Keratinocyte (primary cell): ENCODE measurements around the gene TUBGCP3. TPM values are rescaled to one million over a fixed set of nuclear protein-coding genes. Genes with fewer than 3 reads are reported as not detected.

ENCODE experiments used
- DNase-seq: peaks from one replicate; pipeline ENCODE4 v3.0.0-alpha.2; 2011; ENCODE audit warnings: low read depth, missing footprints, low spot score
- FAIRE-seq: peaks from 2 replicates; lab custom pipeline; 2011; peaks lifted over from hg19 to GRCh38; lab: Jason Lieb, UNC
- H2AFZ ChIP-seq: 2 replicates; pipeline ENCODE4 v1.6.0; 2012; ENCODE audit warnings: low read length, control low read depth, inconsistent platforms; ENCODE audit not compliant: control insufficient read depth
- H3K27ac ChIP-seq: 2 replicates; pipeline ENCODE4 v1.5.1; 2011; ENCODE audit warnings: low read length; ENCODE audit not compliant: control insufficient read depth, insufficient read depth
- H3K27me3 ChIP-seq: 3 replicates; pipeline ENCODE4 v1.6.0; 2011; ENCODE audit warnings: low read length; ENCODE audit not compliant: control insufficient read depth, insufficient read depth; ENCODE audit errors: extremely low read depth
- H3K36me3 ChIP-seq, 2 experiments: 2 replicates in 1 of 2; 3 replicates in 1 of 2; pipeline ENCODE4 v1.5.1; 2011; ENCODE audit warnings: low read length in 2 of 2, mild to moderate bottlenecking in 1 of 2; ENCODE audit not compliant: control insufficient read depth in 2 of 2, insufficient read depth in 2 of 2; ENCODE audit errors: extremely low read depth in 1 of 2
- H3K4me1 ChIP-seq: 3 replicates; pipeline ENCODE4 v1.5.1; 2011; ENCODE audit warnings: low read length; ENCODE audit not compliant: control insufficient read depth, insufficient read depth; ENCODE audit errors: extremely low read depth
- H3K4me2 ChIP-seq: 3 replicates; pipeline ENCODE4 v1.6.0; 2011; ENCODE audit warnings: low read depth, low read length; ENCODE audit not compliant: control insufficient read depth, insufficient read depth; ENCODE audit errors: extremely low read depth
- H3K4me3 ChIP-seq, 3 experiments: fragments of 200-600 bp in 1 of 3; sonication (generic) in 1 of 3; 2 replicates in 2 of 3; 3 replicates in 1 of 3; pipeline ENCODE4 v1.5.1; 2011 to 2016; ENCODE audit warnings: low read length in 3 of 3, mild to moderate bottlenecking in 3 of 3, control low read depth in 2 of 3, inconsistent platforms in 1 of 3, low read depth in 1 of 3, mixed read lengths in 1 of 3, mixed run types in 1 of 3, moderate library complexity in 1 of 3; ENCODE audit not compliant: control insufficient read depth in 2 of 3, insufficient read depth in 2 of 3; ENCODE audit errors: extremely low read depth in 1 of 3
- H3K79me2 ChIP-seq: 2 replicates; pipeline ENCODE4 v1.6.0; 2012; ENCODE audit warnings: low read length; ENCODE audit not compliant: control insufficient read depth, insufficient read depth
- H3K9ac ChIP-seq: 3 replicates; pipeline ENCODE4 v1.6.0; 2011; ENCODE audit warnings: low read length; ENCODE audit not compliant: control insufficient read depth, insufficient read depth; ENCODE audit errors: extremely low read depth
- H3K9me1 ChIP-seq: 3 replicates; pipeline ENCODE4 v1.6.0; 2011; ENCODE audit warnings: low read length; ENCODE audit not compliant: control insufficient read depth, insufficient read depth; ENCODE audit errors: extremely low read depth
- H3K9me3 ChIP-seq: 2 replicates; pipeline ENCODE4 v1.5.1; 2012; ENCODE audit warnings: low read depth, low read length; ENCODE audit not compliant: control insufficient read depth
- H4K20me1 ChIP-seq: 3 replicates; pipeline ENCODE4 v1.6.0; 2011; ENCODE audit warnings: low read length; ENCODE audit not compliant: control insufficient read depth, insufficient read depth; ENCODE audit errors: extremely low read depth
- EZH2 ChIP-seq: IDR thresholded peaks from one replicate; pipeline ENCODE4 v1.6.1; 2012; ENCODE audit warnings: inconsistent platforms, mild to moderate bottlenecking, low read length, moderate library complexity
- dilution Hi-C: fragments of 300-500 bp; cut with MboI; formaldehyde crosslinking; loops from one replicate; pipeline ENCODE4 v1.7.0; 2020; ENCODE audit warnings: low sequenced_read_pairs; ENCODE audit not compliant: extremely low pct_ligation_motif_present
- polyA plus RNA-seq, 5 experiments: library from polyadenylated mRNA; depleted of rRNA in 3 of 5; stranded (reverse) in 3 of 5; stranded (forward) in 1 of 5; unstranded in 1 of 5; fragments of >200 nt; gene quantifications; 1 replicate in 1 of 5; 2 replicates in 3 of 5; 3 replicates in 1 of 5; pipeline versions ENCODE4 v1.2.1 to v1.2.3, GENCODE V29; 2011 to 2012; ENCODE audit warnings: missing spikeins in 2 of 5, low read depth in 1 of 5, low replicate concordance in 1 of 5
- TF ChIP-seq, protein P1 (sequence below), 3 experiments: IDR thresholded peaks in 1 of 3; conservative IDR thresholded peaks in 1 of 3; optimal IDR thresholded peaks in 1 of 3; 2 replicates in 2 of 3; 3 replicates in 1 of 3; pipeline versions ENCODE3 to v1.5.1; 2011; ENCODE audit warnings: low read length in 3 of 3, mild to moderate bottlenecking in 3 of 3, moderate library complexity in 2 of 3, control low read depth in 1 of 3, inconsistent platforms in 1 of 3; ENCODE audit not compliant: insufficient read depth in 2 of 3; ENCODE audit errors: extremely low read depth in 1 of 3

The TUBGCP3 gene
- polyA plus RNA-seq, 1 donor (not counting 4 experiments of a cell fraction or from before 2014, with no cell fraction given): 14.0 TPM

DNA sequence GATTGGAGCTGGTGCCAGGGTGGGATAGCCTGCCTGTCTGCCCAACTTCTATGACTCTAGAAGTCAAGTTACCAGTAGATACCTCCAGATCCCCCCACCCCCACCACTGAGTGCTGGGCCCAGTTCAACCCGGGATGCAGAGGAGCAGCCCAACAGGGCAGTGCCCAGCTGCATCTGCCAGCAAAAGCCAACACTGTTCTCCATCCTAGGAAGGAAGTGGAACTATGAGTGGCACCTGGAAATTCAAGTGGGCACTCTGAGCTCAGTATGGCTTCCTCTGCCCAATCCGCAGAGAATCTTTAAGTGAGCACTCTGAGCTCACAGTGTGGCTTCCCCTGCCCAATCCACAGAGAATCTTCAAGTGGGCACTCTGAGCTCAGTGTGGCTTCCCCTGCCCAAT is 14.2 kb downstream of the TUBGCP3 start:
- Histone ChIP-seq H2AFZ (no peak overlapping the region), H3K4me2 (no peak overlapping the region), H4K20me1 (peaks cover 14% of the 10 kb centered on the region), H3K9me3 (no peaks in the 10 kb centered on the region), H3K79me2 (peaks cover 84% of the 10 kb centered on the region), H3K4me1 (no peaks in the 10 kb centered on the region), H3K9me1 (peaks cover 3% of the 10 kb centered on the region), H3K9ac (no peak overlapping the region), H3K27ac (no peak overlapping the region), H3K4me3 (no peak overlapping the region), H3K27me3 (no peaks in the 10 kb centered on the region), H3K36me3 (no peaks in the 10 kb centered on the region)
- no peak for TF ChIP-seq EZH2
- TF ChIP-seq, protein P1, sequence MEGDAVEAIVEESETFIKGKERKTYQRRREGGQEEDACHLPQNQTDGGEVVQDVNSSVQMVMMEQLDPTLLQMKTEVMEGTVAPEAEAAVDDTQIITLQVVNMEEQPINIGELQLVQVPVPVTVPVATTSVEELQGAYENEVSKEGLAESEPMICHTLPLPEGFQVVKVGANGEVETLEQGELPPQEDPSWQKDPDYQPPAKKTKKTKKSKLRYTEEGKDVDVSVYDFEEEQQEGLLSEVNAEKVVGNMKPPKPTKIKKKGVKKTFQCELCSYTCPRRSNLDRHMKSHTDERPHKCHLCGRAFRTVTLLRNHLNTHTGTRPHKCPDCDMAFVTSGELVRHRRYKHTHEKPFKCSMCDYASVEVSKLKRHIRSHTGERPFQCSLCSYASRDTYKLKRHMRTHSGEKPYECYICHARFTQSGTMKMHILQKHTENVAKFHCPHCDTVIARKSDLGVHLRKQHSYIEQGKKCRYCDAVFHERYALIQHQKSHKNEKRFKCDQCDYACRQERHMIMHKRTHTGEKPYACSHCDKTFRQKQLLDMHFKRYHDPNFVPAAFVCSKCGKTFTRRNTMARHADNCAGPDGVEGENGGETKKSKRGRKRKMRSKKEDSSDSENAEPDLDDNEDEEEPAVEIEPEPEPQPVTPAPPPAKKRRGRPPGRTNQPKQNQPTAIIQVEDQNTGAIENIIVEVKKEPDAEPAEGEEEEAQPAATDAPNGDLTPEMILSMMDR (optimal IDR thresholded peaks at IDR 0.05 in 1 of 3, IDR thresholded peaks at IDR 0.05 in 1 of 3, conservative IDR thresholded peaks at IDR 0.05 in 1 of 3; ENCODE audit: extremely low read depth in 1 of 3, insufficient read depth in 2 of 3, low read length in 3 of 3): no peak
- DNase-seq (no peak), FAIRE-seq (no peak)
- dilution Hi-C loops: no loop called here

GRCh38 chr13:112572366-112572765 is 15.6 kb downstream of the TUBGCP3 start:
- Histone ChIP-seq H3K4me1 (no peaks in the 10 kb centered on the region), H3K4me2 (no peak overlapping the region), H4K20me1 (peaks cover 13% of the 10 kb centered on the region), H3K27me3 (no peaks in the 10 kb centered on the region), H3K27ac (no peak overlapping the region), H3K36me3 (peaks cover 2% of the 10 kb centered on the region in 2 experiments), H3K9me1 (peaks cover 3% of the 10 kb centered on the region), H3K9ac (no peak overlapping the region), H3K79me2 (peaks cover 74% of the 10 kb centered on the region), H3K4me3 (no peak overlapping the region), H3K9me3 (no peaks in the 10 kb centered on the region), H2AFZ (no peak overlapping the region)
- FAIRE-seq: no peak
- no peak for DNase-seq
- no peak for TF ChIP-seq EZH2
- TF ChIP-seq, protein P1 (optimal IDR thresholded peaks at IDR 0.05 in 1 of 3, IDR thresholded peaks at IDR 0.05 in 1 of 3, conservative IDR thresholded peaks at IDR 0.05 in 1 of 3; ENCODE audit: extremely low read depth in 1 of 3, insufficient read depth in 2 of 3, low read length in 3 of 3): no peak
- dilution Hi-C loops: no loop called here
